AG09309 (cell line): Measurements from ENCODE around the gene CCDC88B.

Experiments used
- DNase-seq: peaks from one replicate; pipeline ENCODE4 v3.0.0-alpha.2; 2010; ENCODE audit warnings: low read depth
- H3K4me3 ChIP-seq: 2 replicates; pipeline ENCODE4 v1.5.1; 2011; ENCODE audit warnings: mild to moderate bottlenecking, low read depth, low read length, moderate library complexity; ENCODE audit not compliant: control insufficient read depth
- TF ChIP-seq, protein P1 (sequence below): IDR thresholded peaks from 2 replicates; pipeline ENCODE4 v1.5.1; 2011; ENCODE audit warnings: mild to moderate bottlenecking, low read depth, low read length, inconsistent platforms; ENCODE audit not compliant: insufficient read depth, control insufficient read depth; ENCODE audit errors: missing control alignments

Gene CCDC88B

DNA sequence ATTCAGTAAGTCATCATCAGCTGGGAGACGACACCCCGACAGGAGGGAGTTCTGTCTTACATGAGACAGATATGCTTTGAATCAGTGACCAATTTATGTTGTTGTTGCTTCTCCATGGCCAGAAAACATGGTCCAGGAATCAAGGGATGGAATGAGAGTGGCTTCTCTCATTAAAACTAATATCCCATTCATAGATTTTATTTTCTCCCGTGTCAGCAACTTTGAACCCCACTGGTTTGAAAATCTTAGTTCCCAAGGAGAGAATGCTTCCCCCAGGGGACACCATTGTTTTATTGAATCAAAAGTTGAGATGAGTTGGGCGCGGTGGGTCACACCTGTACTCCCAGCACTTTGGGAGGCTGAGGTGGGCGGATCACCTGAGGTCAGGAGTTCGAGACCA is 61.8 kb downstream of the CCDC88B start:
- TF ChIP-seq, protein P1, sequence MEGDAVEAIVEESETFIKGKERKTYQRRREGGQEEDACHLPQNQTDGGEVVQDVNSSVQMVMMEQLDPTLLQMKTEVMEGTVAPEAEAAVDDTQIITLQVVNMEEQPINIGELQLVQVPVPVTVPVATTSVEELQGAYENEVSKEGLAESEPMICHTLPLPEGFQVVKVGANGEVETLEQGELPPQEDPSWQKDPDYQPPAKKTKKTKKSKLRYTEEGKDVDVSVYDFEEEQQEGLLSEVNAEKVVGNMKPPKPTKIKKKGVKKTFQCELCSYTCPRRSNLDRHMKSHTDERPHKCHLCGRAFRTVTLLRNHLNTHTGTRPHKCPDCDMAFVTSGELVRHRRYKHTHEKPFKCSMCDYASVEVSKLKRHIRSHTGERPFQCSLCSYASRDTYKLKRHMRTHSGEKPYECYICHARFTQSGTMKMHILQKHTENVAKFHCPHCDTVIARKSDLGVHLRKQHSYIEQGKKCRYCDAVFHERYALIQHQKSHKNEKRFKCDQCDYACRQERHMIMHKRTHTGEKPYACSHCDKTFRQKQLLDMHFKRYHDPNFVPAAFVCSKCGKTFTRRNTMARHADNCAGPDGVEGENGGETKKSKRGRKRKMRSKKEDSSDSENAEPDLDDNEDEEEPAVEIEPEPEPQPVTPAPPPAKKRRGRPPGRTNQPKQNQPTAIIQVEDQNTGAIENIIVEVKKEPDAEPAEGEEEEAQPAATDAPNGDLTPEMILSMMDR = no peak
- DNase-seq = no peak
- no peak overlapping the region for H3K4me3 ChIP-seq

DNA sequence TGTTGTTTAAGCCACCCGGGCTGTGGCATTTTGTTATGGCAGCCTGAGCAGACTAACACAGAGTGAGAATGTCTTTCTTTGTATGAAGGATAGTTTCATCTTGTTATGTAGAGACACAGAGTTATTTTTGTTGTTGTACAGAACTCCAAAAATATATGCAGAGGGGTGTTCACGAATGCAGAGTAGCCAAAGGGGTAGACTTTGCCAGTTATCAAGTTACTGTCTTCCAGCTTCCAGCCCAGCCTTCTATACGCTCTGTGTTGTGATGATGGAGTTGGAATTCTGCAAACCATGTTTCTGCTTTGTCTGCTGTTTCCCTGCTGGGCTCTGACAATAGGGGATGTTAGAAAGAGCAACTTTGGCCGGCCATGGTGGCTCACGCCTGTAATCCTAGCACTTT is 63.1 kb downstream of the CCDC88B start:
- TF ChIP-seq, protein P1 = no peak
- no peak for DNase-seq
- no peak overlapping the region for H3K4me3 ChIP-seq

DNA sequence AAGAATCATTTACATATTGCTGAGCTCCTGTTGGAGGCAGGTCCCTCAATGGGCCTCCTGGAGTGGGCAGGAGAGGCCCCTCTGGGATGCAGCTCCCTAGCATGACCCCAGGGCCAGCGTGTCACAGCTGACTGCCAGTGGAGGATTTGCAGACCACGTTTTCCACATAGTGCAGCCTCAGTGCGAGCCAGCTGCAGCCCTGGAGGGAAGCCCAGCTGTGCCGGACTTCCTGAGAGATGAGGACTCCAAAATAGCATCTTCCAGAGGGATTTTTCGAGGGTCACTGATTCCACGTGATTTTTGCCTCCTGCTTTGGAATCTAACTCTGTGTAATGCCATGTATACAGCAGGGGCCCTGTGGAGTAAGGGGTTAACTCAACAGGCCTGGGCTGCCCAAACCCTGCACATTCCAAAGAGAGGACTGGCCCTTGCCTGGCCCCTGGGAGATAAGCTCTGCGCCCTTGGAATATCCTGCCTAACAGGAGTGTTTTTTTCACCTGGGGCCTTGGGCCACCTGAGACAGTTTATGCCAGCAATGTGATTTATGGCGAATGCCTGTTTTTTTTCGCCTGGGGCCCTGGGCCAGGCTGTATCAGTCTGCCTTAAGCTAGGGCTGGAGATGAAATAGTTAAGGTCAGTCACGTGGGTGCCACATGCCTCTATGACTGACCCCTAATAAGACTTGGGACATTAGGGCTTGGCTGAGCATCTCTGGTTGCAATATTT is 66.4 kb downstream of the CCDC88B start:
- TF ChIP-seq, protein P1 = no peak
- H3K4me3 ChIP-seq = no peak overlapping the region
- DNase-seq = no peak
